Measurements from ENCODE around the gene LYRM1. TPM values are rescaled to one million over a fixed set of nuclear protein-coding genes. Genes with fewer than 3 reads are reported as not detected.
A peak's percentile ranks its signal among the peaks of the same experiment; 100 is the strongest.

LYRM1 gene
- total RNA-seq, 2 experiments from 2014 or later, result 13.3 to 14.0 TPM

GRCh38 chr16:20897253-20897897 is 3.2 kb upstream of the LYRM1 start:
- no peaks in the 10 kb centered on the region for H3K9me3 Mint-ChIP-seq
- intact Hi-C loops (cut with DNase I, micrococcal nuclease), result no loop called here
- H3K27ac Mint-ChIP-seq, result no peak overlapping the region
- TF ChIP-seq CTCF (IDR thresholded peaks at IDR 0.05), result no peak
- H3K27me3 Mint-ChIP-seq, result no peaks in the 10 kb centered on the region
- H3K4me1 Mint-ChIP-seq (ENCODE audit: low read depth), result peaks cover 53% of the 10 kb centered on the region
- DNase-seq, result no peak
- H3K36me3 Mint-ChIP-seq (ENCODE audit: low read depth), result peaks cover 43% of the 10 kb centered on the region
- H3K36me3 ChIP-seq (ENCODE audit: insufficient read depth, low read length), result peaks cover 17% of the 10 kb centered on the region
- H3K27ac ChIP-seq (ENCODE audit: low read depth in 1 of 2, low read length in 2 of 2), result no peak overlapping the region
- H3K27me3 ChIP-seq (ENCODE audit: control insufficient read depth in 1 of 2, insufficient read depth in 2 of 2, low read length in 2 of 2), result no peaks in the 10 kb centered on the region
- H3K4me3 ChIP-seq (ENCODE audit: low read length), result no peak overlapping the region
- POLR2A ChIA-PET, result no interaction called here
- CTCF ChIA-PET, result interaction anchor here (2.9 kb wide), 1 partner anchor 23 kb away, joined by 11 read pairs; no protein-coding TSS in a partner anchor
- peaks cover 24% of the 10 kb centered on the region for H3K4me1 ChIP-seq (ENCODE audit: insufficient read depth, low read length)
- no peaks in the 10 kb centered on the region for H3K9me3 ChIP-seq (ENCODE audit: control insufficient read depth in 1 of 2, insufficient read depth in 1 of 2, low read length in 2 of 2)
- ATAC-seq (ENCODE audit: poor library complexity), result no peak
- H3K4me3 Mint-ChIP-seq, result peak overlapping the region; percentile 17

- CTCF ChIA-PET, result interaction anchor here (2.9 kb wide), 1 partner anchor 23 kb away, joined by 11 read pairs; no protein-coding TSS in a partner anchor
- peaks cover 58% of the 10 kb centered on the region for H3K4me1 Mint-ChIP-seq (ENCODE audit: low read depth)
- POLR2A ChIA-PET, result interaction anchor here (1.1 kb wide), 1 partner anchor 91 kb away, joined by 3 read pairs; no protein-coding TSS in a partner anchor
Observed at GRCh38 chr16:20897922-20898321, 2.6 kb upstream of the LYRM1 start.

DNA sequence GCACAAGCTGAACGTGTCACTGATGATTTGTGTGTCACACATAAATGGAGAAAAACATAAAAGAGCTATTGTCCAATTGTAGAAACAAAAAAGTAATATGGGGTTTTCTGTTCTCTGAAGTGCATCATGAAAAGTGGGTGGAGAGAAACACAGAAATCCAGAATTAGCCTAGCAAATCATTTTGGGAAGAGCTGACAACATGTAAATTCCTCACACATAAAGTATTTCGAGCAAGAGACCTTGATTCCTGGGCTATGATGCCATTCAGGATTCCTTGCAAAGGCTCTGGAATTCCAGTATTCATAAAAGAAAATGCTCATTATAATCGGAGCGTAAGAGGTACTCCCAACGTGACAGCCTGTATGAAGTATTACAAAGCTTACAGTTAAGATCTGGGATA is 1.5 kb upstream of the LYRM1 start:
- ATAC-seq (ENCODE audit: poor library complexity) (no peak), DNase-seq (no peak)
- Histone ChIP-seq H3K27me3 (ENCODE audit: control insufficient read depth in 1 of 2, insufficient read depth in 2 of 2, low read length in 2 of 2) (no peaks in the 10 kb centered on the region), H3K4me1 (ENCODE audit: insufficient read depth, low read length) (peaks cover 37% of the 10 kb centered on the region), H3K9me3 (ENCODE audit: control insufficient read depth in 1 of 2, insufficient read depth in 1 of 2, low read length in 2 of 2) (no peaks in the 10 kb centered on the region), H3K4me3 (ENCODE audit: low read length) (peak overlapping the region; percentile 84), H3K36me3 (ENCODE audit: insufficient read depth, low read length) (peaks cover 8% of the 10 kb centered on the region), H3K27ac (ENCODE audit: low read depth in 1 of 2, low read length in 2 of 2) (peak overlapping the region; percentile 45 to 85)
- Mint-ChIP-seq H3K27me3 (no peaks in the 10 kb centered on the region), H3K27ac (peak overlapping the region; percentile 95), H3K9me3 (no peaks in the 10 kb centered on the region), H3K4me1 (ENCODE audit: low read depth) (peaks cover 70% of the 10 kb centered on the region), H3K4me3 (peak overlapping the region; percentile 96), H3K36me3 (ENCODE audit: low read depth) (peaks cover 33% of the 10 kb centered on the region)
- TF ChIP-seq CTCF (IDR thresholded peaks at IDR 0.05), result no peak
- POLR2A ChIA-PET, result interaction anchor here (1.1 to 3.0 kb wide), 4 partner anchors 25 to 260 kb away, joined by 3 to 34 read pairs (median 5); partner anchors contain the start of gene LDAF1
- intact Hi-C loops (cut with DNase I, micrococcal nuclease), result loop anchor here in 1 of 2 experiments (2.0 kb wide), 1 partner anchor 24 kb away; no protein-coding TSS in a partner anchor
- CTCF ChIA-PET, result interaction anchor here (2.9 kb wide), 1 partner anchor 24 kb away, joined by 11 read pairs; no protein-coding TSS in a partner anchor

More at GRCh38 chr16:20897922-20898321, 2.6 kb upstream of the LYRM1 start:
- H3K27me3 ChIP-seq (ENCODE audit: control insufficient read depth in 1 of 2, insufficient read depth in 2 of 2, low read length in 2 of 2), result no peaks in the 10 kb centered on the region
- H3K4me3 Mint-ChIP-seq, result peak overlapping the region; percentile 17
- peaks cover 38% of the 10 kb centered on the region for H3K36me3 Mint-ChIP-seq (ENCODE audit: low read depth)
- no peaks in the 10 kb centered on the region for H3K9me3 Mint-ChIP-seq
- no peak overlapping the region for H3K27ac ChIP-seq (ENCODE audit: low read depth in 1 of 2, low read length in 2 of 2)
- peaks cover 27% of the 10 kb centered on the region for H3K4me1 ChIP-seq (ENCODE audit: insufficient read depth, low read length)
- no peak overlapping the region for H3K27ac Mint-ChIP-seq
- no peak overlapping the region for H3K4me3 ChIP-seq (ENCODE audit: low read length)
- H3K9me3 ChIP-seq (ENCODE audit: control insufficient read depth in 1 of 2, insufficient read depth in 1 of 2, low read length in 2 of 2), result no peaks in the 10 kb centered on the region
- no peak for TF ChIP-seq CTCF (IDR thresholded peaks at IDR 0.05)
- H3K27me3 Mint-ChIP-seq, result no peaks in the 10 kb centered on the region
- H3K36me3 ChIP-seq (ENCODE audit: insufficient read depth, low read length), result peaks cover 14% of the 10 kb centered on the region
- ATAC-seq (ENCODE audit: poor library complexity), result no peak
- DNase-seq, result no peak
- intact Hi-C loops (cut with DNase I, micrococcal nuclease), result loop anchor here in 1 of 2 experiments (2.0 kb wide), 1 partner anchor 23 kb away; no protein-coding TSS in a partner anchor

Data from CD4-positive, alpha-beta T cell (primary cell).